Activated gamma-delta T cell treated with anti-CD3 and anti-CD28 coated beads, Interleukin-2, amount 50 U/mL, for 16 hours (primary cell): Measurements from ENCODE around the gene ARID5B.
"Not testable (repeated sequence)": the region's sequence is repeated elsewhere in the genome, so short reads cannot be mapped to it uniquely, and the experiment has no call there.

Source experiments
- DNase-seq: peaks from one replicate; pipeline ENCODE4 v3.0.0-alpha.2; 2020; ENCODE audit warnings: low read depth

ARID5B gene

DNA sequence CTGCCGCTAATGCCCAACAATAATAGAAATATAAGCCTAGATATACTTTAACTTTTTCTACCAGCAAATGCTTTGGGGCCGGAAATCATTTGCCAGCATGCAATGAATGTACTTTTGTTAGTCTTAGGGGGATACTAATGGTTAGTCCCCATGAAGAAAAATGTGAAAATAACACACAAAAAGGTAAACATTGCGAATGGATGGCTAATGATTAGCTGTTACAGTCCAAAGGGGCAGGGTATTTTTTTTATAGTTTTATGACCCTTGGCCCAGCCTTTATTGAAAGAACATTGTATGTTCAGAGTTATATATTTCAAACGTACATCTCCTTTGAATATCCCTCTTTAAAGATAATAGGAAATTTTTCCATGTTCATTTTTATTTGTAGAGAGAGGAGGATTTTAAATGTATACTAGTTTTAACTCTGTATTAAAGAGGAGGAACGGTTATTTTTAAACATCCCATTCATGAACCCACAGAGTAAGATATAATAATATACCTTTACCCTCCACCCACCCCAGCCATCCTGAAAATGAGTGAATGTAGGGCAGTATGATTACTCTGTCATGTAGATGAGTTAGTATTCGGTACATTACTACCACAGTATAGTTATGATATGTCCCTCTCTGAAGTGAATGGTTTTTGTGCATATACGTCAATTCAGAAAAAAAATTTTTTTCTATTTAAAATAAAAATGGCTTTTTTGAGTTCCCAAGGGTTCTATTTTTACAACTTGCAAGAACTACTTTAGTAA, 63.6 kb downstream of the ARID5B start:
- DNase-seq, result no peak

DNA sequence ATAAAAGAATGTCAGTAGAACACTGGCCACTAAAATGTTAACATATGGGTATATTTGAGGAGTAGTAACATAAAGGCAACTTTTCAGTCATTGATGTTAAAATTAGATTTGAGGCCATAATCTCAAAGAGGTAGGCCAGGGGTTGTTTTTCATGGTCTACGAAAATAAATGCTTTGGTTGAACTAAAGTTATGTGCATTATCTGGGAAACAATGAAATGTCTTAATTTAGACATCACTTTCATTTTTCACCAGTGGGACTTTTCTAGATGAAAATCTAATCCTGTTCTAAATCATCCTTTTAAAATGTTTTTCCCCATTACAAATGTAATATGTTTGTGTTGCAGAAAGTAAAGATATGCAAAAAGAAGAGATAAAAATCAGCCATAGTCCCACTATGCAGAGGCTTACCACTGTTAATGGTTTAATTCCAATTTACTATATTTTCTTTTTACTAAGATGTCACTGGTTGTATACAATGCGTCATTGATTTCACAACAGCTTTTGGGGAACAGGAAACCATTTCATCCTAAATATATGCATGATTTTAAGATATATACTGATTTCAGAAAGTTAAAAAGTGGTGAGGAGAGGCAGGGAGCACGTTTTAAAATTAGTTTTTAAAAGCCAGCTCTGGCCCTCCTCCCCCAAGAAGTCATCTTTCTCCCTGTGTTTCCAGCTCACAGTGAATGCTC, 64.3 kb downstream of the ARID5B start:
- no peak for DNase-seq

DNA sequence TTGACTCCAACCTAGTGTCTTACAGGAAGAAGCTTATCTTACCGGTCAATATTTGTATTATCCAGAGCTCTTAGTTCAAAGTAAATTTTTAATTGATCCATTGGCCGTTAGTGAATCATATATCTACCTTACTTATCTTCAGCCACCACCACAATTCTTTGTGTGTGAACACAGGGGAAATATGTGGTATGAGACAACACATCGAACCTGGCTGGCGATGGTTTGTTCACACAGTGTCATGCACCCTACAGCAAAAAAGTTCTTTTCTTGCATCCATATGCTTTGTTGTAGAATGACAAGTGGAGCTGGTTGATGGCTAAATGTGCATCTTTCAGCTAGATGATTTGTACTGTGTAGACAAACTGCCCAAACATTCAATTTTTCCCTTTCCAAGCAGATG, 65.8 kb downstream of the ARID5B start:
- DNase-seq, result no peak

DNA sequence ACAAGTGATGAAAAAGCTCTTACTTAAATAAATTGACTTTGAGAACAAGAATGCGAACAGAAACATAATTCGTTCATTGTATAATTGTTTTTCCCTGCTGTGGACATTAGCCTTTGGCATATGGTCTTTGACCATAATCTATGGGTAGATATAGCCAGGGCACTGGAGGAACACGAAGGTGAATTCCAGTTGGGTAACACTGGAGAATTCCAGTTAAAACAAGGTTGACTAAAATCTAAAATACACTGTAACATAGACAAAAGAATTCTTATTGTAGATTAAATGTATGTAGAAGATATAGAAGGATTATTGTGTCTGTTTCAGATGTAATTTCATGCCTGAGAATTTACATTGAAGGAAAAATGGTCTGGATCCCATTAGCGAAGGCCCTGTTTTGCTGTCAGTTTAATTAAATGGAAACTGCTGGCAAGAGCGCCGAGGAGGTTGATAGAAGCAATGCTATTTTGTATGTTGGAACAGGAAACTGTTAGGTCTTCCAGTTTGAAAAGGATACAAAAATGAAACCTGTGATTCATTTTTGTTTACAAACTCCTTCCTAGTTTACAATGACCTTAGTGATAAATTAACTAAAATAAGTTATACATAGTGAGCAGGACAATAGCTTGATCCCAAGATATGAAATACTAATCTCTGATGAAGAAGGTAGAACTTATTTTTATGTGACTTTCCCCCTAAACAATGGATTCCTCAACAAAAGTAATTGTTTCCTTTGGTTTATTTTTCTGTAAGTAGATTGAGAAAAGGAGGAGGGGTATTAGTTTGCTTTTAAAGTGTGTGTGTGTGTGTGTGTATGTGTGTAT, 68.9 kb downstream of the ARID5B start:
- no peak for DNase-seq

DNA sequence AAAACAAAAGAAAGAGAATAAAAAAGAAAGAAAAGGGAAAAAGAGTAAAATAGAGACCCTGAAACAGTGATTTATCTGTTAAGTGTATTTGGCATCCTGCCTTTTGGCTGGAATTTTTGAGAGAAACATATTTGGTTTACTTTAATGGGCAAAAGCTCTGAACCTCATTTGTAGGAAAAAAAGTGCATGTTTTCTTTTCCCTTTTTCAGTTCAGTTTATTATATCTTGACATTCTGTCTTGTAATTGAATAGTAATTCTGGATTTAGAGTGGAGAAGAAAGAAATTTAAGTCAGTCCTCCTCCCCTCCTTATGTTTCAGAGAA, 69.5 kb downstream of the ARID5B start:
- no peak for DNase-seq

DNA sequence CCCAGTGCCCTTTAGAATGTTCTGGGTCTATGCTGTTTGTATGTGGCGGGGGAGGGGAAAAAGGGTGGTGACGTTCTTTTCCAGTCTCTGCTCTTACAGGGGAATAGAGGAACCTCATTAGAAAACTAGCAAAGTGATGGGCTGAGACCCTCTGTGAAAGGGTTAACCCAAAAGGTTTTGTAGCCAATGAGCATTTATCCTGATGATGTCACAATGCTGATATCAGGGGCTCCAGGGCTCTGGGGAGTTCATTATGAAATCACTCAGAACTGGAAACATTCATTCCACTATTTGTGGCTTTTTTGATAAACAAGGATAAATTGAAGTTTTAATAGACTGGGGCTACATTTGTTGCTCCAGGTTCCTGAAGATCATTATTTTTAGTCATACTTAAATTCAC, 71.7 kb downstream of the ARID5B start:
- DNase-seq, result no peak

DNA sequence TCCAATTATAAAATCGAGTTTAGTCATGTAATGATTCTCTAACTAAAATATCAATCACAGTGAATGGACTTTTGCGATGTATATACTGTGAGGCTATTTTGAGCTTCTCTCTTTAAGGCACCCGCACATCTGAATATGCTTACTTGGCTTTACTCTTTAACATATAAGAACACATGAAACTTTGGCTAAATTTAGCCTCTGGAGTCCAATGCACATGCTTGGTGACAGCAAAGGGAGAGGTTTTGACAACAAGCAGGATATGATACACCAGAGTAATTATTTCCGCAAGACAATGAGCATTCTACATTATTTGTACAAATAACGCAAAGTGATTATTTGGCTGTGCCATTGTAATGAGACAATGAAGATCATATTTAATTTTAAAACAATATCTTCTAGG, 72.4 kb downstream of the ARID5B start:
- no peak for DNase-seq

DNA sequence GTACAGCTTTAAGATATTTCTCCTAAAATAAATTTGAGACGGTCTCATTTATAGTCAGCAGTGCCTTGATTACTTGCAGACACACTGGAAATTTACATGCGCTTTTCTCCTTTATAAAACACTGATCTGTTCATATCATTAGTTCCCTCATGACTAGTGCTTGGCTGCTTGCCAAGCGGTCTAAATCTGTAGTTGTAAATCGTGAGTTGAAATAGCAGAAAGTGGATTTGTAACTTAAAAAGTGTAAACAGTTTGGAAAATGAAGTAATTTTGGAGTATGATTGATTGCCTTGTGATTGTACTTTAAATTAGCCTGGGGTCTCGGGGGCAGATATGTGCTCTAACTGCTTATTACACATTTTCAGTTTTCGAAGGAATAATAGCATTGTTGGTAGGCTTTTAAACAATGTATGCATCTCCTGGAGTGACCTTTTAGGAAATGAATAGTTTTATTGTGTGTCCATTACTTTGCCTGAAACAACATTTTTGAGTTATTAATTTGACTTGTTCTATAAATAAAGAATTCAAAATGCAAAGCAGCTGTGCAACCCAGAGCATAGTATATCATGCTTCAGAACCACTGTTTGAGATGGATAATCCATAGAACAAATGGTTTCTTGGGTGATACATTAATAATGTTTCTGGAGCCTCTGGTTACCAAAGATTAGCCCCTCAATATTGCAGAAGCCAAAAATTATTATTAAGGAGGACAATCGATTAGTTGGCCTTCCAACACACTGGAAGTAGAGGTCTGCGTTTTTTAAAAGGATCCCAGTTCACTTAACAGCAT, 73.3 kb downstream of the ARID5B start:
- no peak for DNase-seq

DNA sequence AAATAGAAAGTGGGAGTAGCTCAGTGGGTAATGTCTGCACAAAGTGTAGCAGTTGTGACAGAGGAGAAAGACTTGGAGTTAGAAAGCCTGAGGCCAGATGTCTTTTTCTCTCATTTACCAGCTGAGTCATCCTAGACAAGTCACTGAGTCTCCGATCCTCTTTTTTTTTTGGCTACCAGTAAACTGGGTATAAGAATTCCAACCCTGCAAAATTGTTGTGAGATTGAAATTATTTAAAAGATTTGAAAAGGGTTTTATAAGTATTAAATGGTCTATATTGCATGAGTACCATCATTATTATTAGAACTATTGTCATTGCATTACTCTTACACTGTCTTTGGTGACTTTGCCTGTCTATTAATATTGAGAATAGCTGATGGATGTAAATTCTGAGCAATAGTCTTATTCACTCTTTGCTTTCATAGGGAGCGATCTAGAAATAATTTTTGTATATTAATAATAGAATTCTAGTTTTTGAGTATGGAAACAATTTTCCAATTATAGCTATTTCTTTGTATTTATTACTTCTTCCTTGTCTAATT, 74.0 kb downstream of the ARID5B start:
- no peak for DNase-seq

DNA sequence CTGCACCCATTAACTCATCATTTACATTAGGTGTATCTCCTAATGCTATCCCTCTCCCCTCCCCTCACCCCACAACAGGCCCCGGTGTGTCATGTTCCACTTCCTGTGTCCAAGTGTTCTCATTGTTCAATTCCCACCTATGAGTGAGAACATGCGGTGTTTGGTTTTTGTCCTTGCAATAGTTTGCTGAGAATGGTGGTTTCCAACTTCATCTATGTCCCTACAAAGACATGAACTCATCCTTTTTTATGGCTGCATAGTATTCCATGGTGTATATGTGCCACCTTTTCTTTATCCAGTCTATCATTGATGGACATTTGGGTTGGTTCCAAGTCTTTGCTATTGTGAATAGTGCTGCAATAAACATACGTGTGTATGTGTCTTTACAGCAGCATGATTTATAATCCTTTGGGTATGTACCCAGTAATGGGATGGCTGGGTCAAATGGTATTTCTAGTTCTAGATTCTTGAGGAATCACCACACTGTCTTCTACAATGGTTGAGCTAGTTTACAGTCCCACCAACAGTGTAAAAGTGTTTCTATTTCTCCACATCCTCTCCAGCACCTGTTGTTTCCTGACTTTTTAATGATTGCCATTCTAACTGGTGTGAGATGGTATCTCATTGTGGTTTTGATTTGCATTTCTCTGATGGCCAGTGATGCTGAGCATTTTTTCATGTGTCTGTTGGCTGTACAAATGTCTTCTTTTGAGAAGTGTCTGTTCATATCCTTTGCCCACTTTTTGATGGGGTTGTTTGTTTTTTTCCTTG, 75.6 kb downstream of the ARID5B start:
- not testable (repeated sequence) for DNase-seq

DNA sequence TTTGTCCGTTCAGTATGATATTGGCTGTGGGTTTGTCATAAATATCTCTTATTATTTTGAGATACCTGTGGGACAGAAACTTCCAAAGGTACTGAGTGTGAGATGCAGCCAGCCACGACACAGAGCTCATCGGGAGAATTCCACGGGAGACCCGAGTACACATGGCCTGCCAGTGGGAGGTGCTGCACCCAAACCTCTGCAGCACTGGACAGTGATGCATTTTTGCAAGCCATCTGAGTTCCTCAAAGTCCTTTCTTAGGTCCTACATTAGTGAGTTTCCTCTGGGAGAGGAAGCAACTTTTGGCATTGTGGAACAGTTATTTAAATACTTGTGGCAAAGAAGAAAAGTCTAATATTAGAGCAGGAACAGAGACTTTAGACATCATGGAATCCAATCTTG, 77.5 kb downstream of the ARID5B start:
- DNase-seq, result no peak

DNA sequence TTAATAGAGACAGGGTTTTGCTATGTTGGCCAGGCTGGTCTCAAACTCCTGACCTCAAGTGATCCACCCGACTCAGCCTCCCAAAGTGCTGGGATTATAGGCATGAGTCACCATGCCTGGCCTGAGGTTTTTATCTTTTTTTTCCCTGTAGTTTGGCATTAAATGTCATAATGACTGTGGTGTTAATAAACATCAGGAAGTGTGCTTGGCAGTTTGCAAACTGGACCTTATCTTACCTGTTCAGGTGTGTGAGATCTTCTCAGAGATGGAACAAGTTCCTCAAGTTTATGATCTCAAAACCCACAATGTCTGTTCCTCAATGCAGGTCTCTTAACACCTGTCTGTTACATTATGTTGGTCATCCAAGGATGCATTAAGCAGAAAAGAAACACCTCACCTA, 80.0 kb downstream of the ARID5B start:
- DNase-seq, result no peak

DNA sequence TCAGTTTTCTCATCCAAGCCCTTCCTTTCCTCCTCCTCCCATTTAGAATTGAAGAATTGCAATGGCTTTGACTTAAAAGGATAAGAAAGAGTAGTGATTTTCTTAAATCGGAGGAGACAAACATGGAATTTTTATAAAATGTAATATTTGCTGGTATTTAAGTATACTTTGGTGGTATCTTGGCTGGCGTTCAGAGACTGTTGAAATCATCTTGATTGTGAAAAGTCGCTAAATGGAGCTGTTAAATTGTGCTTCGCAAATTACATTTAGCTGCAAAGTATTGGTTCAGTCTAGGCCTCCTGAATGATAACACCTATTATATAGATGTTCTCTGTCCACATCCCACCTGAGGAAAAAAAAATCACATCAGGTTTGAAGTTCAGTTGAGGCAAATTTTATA, 81.8 kb downstream of the ARID5B start:
- DNase-seq, result no peak

DNA sequence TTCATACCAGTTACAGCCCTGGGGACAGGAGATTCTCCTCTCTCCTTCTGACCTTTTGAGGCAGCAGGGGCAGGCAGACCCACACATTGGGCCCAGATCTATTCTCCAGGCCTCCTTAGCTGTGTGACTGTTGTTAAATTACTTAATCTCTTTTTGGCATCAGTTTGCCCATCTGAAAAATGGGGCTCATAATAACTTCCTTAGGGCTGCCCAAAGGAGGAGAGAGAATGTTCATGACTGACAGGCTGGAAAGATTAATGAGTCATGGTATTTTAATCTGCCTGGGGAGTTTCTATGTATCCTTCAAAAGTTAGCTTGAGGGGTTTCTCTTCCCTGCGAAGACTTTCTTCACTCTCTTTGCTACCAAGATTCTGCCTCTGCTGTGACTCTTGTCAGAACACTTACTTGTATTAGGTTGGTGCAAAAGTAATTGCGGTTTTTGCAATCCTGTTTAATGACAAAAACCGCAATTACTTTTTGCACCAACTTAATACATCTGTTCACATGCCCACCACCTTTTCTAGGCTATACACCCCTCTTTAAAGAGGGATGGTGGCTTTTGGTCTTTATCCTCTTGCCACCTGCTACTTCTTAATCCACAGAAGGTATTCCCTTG, 83.4 kb downstream of the ARID5B start:
- DNase-seq, result no peak

DNA sequence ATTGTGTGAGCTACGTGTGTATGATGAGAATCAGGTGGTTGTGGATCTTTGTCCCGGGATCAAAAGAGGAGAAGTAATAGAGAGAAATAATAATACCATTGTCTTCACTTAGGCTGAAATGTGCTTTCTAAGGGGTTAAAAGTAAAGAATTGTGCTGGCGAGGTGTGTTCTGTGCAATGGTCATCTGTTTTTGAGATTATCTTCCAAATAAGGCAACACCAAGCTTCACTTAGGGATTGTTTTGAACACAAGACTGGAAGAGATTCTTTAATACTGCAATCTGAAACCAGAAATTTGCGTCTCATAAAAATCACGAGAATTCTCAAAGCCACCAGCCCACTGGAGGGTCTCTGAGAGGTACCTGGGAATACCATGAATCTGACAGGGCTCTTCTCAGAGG, 84.2 kb downstream of the ARID5B start:
- no peak for DNase-seq

DNA sequence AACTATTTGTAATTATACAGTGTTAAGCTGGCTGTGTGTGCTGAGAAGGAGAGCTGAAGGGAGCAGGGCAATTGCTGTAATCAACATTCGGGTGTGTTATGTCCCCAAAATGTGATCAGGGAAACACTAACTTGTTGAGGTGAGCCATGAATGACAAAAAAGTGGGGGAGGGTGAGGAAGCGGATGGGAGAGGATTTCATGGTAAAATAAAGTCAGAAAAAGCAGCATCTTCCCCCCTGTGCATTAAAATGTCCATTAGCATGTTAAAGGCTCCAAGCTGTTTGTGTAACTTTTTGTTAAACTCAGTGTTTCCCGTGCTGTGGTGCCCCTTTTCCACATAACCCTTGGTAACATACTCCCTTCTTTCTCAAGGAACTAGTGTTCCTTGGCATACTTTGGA, 84.9 kb downstream of the ARID5B start:
- DNase-seq, result no peak

DNA sequence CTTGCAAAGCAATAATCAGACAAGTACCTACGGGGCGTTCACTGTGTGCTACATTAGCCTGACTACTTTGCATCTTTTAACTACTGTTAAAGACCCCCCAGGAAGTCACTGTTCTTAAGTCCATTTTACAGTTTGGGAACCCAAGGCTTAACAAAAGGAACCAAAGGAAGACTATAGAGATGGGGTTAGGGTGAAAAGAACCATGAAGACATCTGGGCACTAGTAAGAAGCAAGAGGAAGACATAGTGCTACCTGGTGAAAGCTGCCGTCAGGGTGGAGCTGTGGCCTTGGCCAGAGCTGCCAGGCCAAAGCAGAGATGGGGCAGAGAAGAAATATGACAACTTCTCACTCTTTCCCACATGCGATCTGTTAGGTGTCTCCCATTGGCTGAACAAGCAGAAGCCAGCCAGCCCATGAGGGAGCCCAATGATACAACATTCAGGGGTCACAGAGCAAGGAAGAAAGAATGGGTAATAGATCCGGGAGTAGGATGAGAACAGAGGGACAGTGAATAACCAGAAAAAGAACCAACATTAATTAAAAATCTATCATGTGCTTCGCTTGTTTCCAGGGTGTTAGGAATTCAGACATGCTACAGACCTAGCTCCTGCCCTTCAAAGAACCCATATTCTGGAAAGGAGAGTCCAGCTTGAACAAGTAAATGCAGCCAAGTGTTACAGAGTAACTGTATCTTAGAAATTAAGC, 85.4 kb downstream of the ARID5B start:
- DNase-seq, result no peak

DNA sequence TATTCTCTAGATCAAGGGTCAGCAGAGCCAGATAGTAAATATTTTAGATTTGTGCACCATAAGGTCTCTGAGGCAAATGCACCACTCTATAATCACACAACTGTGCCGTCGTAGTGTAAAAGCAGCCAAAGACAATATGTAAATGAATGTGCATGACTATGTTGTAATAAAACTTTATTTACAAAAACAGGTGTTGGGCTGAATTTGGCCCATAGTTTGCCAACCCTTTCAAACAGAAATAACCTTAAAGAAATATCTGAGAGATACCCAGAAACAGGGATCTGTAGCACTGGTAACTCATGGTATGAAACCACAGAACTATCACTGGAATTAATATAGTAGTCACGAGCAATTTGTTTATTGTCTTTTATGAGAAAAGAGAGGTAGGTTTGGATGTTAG, 86.0 kb downstream of the ARID5B start:
- DNase-seq, result no peak

DNA sequence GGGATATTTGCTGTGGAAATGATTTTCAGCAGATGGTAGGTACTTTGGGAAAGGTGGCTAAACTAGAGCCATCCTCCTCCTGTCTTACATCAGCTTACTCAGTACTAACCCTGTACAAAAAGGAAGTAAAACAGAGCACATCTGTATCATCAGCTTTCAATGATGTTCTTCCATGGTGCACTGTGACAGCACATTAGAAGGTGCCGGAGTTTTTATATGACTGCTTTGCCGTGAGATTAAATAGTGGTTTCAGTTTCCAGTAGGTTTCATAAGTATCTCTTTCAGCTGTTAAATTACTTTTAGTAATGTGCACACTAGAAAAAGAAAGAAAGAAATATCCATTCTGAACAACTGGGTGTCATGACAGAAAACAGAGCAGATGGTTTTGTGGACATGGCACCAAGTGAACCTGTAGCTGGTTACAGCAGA, 86.5 kb downstream of the ARID5B start:
- no peak for DNase-seq
